Measurements from ENCODE around the gene SYMPK. TPM values are rescaled to one million over a fixed set of nuclear protein-coding genes. Genes with fewer than 3 reads are reported as not detected.
"Not testable (repeated sequence)": the region's sequence is repeated elsewhere in the genome, so short reads cannot be mapped to it uniquely, and the experiment has no call there.

Gene SYMPK
- total RNA-seq, 3 donors from 2014 or later = 94.1 to 108 (median 106) TPM

DNA sequence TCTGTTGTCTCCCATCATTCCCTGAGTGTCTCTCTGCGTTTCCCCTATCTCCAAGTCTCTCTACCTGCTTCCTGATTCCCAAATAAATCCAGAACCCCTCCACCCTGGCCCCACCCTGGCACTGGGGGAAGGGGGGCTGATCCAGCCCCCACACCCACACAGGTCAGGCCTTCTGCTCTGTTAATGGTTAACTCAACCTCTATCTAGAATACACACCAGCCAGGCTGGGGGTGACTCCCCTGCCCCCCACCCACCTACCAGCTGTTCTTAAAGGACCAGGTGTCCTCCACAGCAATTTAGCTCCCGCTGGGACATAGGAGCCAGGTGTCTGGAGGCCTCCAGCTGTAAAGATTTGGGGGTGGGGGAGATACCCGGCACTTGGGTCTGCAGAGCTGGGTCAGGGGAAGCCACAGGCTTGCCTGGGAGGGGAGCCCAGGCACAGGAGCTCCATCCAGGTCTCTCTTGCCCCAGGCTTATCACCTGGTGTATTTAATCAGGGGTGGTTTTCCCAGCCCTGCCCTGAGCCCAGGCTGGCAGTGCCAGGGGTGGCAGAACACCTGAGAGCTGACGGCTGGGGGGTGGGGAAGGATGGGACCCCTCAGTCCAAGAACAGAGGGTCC is 19.1 kb upstream of the SYMPK start:
- DNase-seq = no peak
- H3K36me3 Mint-ChIP-seq (ENCODE audit: insufficient read depth) = peaks cover 2% of the 10 kb centered on the region
- H3K4me1 Mint-ChIP-seq (ENCODE audit: low read depth) = peaks cover 34% of the 10 kb centered on the region
- H3K27me3 Mint-ChIP-seq (ENCODE audit: low read depth) = peaks cover 16% of the 10 kb centered on the region
- no peak for ATAC-seq
- no peaks in the 10 kb centered on the region for H3K9me3 Mint-ChIP-seq
- no peak overlapping the region for H3K4me3 Mint-ChIP-seq

GRCh38 chr19:45881082-45881908 is 18.3 kb upstream of the SYMPK start:
- Mint-ChIP-seq H3K27me3 (ENCODE audit: low read depth) (peaks cover 18% of the 10 kb centered on the region), H3K9me3 (no peaks in the 10 kb centered on the region), H3K4me3 (no peak overlapping the region), H3K4me1 (ENCODE audit: low read depth) (peaks cover 33% of the 10 kb centered on the region), H3K36me3 (ENCODE audit: insufficient read depth) (peaks cover 2% of the 10 kb centered on the region)
- ATAC-seq (no peak), DNase-seq (no peak)

DNA sequence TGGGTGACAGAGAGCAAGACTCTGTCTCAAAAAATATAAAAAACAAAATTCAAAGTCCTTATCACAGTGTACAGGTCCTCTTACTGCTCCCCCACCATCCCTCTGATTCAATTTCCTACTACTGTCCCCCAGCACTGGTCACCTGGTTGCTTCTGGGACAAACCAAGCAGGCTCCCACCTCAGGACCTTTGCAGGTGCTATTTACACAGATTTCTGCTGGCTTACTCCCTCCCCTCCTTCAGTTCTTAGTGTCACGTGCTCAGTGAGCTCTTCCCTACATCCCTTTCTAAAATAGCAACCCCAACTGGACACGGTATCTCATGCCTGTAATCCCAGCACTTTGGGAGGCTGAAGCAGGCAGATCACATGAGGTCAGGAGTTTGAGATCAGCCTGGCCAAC is 17.0 kb upstream of the SYMPK start:
- peaks cover 2% of the 10 kb centered on the region for H3K36me3 Mint-ChIP-seq (ENCODE audit: insufficient read depth)

DNA sequence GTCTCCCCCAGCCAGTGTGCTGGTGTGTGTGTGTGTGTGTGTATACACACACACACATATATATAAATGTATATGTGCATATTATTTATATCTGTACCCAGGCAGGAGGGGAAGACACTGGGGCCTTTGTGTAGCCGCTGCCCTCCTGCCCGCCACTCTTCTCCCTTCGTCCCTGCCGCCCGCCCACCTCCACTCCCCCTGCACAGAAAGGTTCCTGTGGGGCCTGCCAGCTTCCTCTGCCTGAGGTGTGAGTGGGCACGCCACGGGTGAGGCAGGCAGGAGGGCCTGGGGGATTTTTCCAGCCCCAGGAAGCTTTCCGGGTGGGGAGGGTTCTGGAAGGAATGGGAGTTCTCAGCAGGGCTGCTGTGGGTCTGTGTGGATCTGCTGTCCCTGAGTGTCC is 16.1 kb upstream of the SYMPK start:
- Mint-ChIP-seq H3K27me3 (ENCODE audit: low read depth) (peaks cover 25% of the 10 kb centered on the region), H3K9me3 (no peaks in the 10 kb centered on the region), H3K36me3 (ENCODE audit: insufficient read depth) (peaks cover 2% of the 10 kb centered on the region), H3K4me3 (no peak overlapping the region), H3K4me1 (ENCODE audit: low read depth) (peaks cover 30% of the 10 kb centered on the region)
- ATAC-seq (no peak), DNase-seq (no peak)

More for the DNA sequence above, 17.0 kb upstream of the SYMPK start:
- ATAC-seq (no peak), DNase-seq (no peak)
- Mint-ChIP-seq H3K9me3 (no peaks in the 10 kb centered on the region), H3K27me3 (ENCODE audit: low read depth) (peaks cover 23% of the 10 kb centered on the region), H3K4me1 (ENCODE audit: low read depth) (peaks cover 33% of the 10 kb centered on the region), H3K4me3 (peak overlapping the region; percentile 24)

GRCh38 chr19:45878043-45878794 is 15.3 kb upstream of the SYMPK start:
- Mint-ChIP-seq H3K27me3 (ENCODE audit: low read depth) (peaks cover 25% of the 10 kb centered on the region), H3K4me3 (no peak overlapping the region), H3K36me3 (ENCODE audit: insufficient read depth) (peaks cover under 1% of the 10 kb centered on the region), H3K9me3 (no peaks in the 10 kb centered on the region), H3K4me1 (ENCODE audit: low read depth) (peaks cover 23% of the 10 kb centered on the region)
- DNase-seq = no peak
- ATAC-seq = peak; percentile 74 to 76

DNA sequence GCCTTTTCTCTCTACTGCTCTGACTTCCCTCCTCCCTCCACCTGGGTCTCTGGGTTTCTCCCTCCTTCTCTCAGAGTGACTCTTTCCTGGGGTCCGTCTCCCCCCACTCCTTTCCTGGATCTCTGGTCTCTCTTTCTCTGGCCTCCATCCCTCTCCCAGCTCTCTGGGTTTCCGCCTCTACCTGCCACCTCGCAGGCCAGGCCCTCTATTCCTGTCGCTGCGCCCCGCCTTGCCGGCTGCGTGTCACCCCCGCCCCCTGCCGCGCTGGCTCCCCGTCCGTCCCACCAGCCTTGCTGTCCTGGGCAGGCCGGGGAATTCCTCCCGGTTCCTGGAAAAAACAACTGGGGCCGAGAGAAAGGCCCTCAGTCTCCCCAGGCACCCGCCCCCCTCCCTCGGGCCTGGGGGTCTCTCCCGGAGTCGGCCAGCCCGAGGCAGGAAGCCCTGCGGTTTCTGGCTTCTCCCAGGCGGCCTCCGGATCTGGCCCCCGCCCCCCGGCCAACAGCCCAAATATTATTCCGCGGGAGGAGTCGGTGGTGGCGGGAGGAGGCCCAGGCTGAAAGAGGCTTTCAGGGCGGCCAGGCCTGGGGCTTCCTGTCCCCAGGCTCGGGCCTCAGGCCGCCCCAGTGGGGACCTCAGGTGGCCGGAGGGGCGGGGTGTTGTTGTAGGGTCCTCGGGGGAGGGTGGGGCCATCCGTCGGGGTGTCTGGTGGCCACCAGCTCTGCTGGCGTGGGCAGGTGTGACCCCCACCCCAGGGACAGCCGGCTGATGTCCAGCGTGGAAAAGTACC is 13.7 kb upstream of the SYMPK start:
- DNase-seq (no peak), ATAC-seq (peak; percentile 26 to 35)
- peak overlapping the region; percentile 71 for H3K4me3 Mint-ChIP-seq
- H3K9me3 Mint-ChIP-seq = no peaks in the 10 kb centered on the region
- H3K36me3 Mint-ChIP-seq (ENCODE audit: insufficient read depth) = no peaks in the 10 kb centered on the region
- peaks cover 15% of the 10 kb centered on the region for H3K4me1 Mint-ChIP-seq (ENCODE audit: low read depth)
- H3K27me3 Mint-ChIP-seq (ENCODE audit: low read depth) = peaks cover 25% of the 10 kb centered on the region

DNA sequence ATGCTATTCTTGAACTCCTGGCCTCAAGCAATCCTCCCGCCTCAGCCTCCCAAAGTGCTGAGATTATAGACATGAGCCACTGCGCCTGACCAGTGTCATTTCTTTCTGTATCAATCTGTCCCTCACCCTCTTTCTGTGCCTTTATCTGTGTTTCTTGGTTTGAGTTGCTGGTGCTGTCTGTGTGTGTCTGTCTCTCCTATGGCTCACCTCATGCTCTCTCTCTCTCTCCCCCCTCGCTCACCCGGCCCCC is 13.1 kb upstream of the SYMPK start:
- DNase-seq (no peak), ATAC-seq (peak; percentile 70 to 79)
- Mint-ChIP-seq H3K36me3 (ENCODE audit: insufficient read depth) (no peaks in the 10 kb centered on the region), H3K4me1 (ENCODE audit: low read depth) (peaks cover 13% of the 10 kb centered on the region), H3K9me3 (no peaks in the 10 kb centered on the region), H3K27me3 (ENCODE audit: low read depth) (peaks cover 25% of the 10 kb centered on the region), H3K4me3 (peak overlapping the region; percentile 71)

DNA sequence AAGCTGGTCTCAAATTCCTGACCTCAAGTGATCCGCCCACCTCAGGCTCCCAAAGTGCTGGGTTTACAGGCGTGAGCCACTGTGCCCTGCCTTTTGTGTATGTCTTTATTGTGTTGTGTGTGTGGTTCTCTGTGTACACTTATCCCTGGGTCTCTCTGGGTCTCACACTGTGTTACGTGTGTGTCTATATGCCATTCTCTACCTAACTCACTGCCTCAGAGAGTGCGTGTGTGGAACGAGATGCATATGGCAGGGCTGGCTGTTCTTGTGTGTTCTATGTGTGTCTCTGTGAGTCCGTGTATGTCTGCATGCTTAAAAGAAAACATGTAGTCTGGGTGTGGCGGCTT is 11.6 kb upstream of the SYMPK start:
- peaks cover 22% of the 10 kb centered on the region for H3K27me3 Mint-ChIP-seq (ENCODE audit: low read depth)
- no peak overlapping the region for H3K4me3 Mint-ChIP-seq
- ATAC-seq (no peak), DNase-seq (no peak)
- H3K4me1 Mint-ChIP-seq (ENCODE audit: low read depth) = peaks cover 13% of the 10 kb centered on the region
- no peaks in the 10 kb centered on the region for H3K9me3 Mint-ChIP-seq
- H3K36me3 Mint-ChIP-seq (ENCODE audit: insufficient read depth) = no peaks in the 10 kb centered on the region

DNA sequence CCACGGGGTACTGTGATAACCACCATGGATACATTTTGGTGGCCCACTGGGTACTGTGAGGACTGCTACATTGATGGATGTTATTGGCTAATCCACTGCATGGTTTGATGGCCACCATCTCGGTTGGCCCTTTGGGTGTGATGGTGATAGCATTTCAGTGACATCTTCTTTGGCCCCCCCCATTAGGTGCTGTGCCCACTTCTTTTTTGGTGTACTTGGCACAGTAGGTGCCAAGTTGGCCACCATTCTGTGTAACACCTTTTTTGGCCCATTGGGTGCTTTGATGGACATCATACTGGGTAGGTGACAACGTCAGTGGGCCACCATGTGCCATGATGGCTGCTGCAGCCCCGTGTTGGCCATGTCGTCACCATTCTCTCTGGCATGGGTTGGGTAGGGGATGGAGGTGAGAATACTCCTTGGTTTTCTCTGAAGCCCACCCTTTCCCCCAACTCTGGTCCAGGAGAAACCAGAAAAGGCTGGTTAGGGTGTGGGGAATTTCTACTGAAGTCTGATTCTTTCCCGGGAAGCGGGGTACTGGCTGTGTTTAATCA is 10.3 kb upstream of the SYMPK start:
- no peak for DNase-seq
- Mint-ChIP-seq H3K36me3 (ENCODE audit: insufficient read depth) (no peaks in the 10 kb centered on the region), H3K4me1 (ENCODE audit: low read depth) (peaks cover 13% of the 10 kb centered on the region), H3K27me3 (ENCODE audit: low read depth) (peaks cover 17% of the 10 kb centered on the region), H3K4me3 (no peak overlapping the region), H3K9me3 (no peaks in the 10 kb centered on the region)
- no peak for ATAC-seq

DNA sequence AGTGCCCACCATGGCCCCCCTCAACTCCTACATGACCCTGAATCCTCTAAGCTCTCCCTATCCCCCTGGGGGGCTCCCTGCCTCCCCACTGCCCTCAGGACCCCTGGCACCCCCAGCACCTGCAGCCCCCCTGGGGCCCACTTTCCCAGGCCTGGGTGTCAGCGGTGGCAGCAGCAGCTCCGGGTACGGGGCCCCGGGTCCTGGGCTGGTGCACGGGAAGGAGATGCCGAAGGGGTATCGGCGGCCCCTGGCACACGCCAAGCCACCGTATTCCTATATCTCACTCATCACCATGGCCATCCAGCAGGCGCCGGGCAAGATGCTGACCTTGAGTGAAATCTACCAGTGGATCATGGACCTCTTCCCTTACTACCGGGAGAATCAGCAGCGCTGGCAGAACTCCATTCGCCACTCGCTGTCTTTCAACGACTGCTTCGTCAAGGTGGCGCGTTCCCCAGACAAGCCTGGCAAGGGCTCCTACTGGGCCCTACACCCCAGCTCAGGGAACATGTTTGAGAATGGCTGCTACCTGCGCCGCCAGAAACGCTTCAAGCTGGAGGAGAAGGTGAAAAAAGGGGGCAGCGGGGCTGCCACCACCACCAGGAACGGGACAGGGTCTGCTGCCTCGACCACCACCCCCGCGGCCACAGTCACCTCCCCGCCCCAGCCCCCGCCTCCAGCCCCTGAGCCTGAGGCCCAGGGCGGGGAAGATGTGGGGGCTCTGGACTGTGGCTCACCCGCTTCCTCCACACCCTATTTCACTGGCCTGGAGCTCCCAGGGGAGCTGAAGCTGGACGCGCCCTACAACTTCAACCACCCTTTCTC is 9.4 kb upstream of the SYMPK start:
- Mint-ChIP-seq H3K9me3 (no peaks in the 10 kb centered on the region), H3K4me1 (ENCODE audit: low read depth) (peaks cover 8% of the 10 kb centered on the region), H3K4me3 (no peak overlapping the region), H3K36me3 (ENCODE audit: insufficient read depth) (no peaks in the 10 kb centered on the region), H3K27me3 (ENCODE audit: low read depth) (peaks cover 12% of the 10 kb centered on the region)
- ATAC-seq (no peak), DNase-seq (no peak)

DNA sequence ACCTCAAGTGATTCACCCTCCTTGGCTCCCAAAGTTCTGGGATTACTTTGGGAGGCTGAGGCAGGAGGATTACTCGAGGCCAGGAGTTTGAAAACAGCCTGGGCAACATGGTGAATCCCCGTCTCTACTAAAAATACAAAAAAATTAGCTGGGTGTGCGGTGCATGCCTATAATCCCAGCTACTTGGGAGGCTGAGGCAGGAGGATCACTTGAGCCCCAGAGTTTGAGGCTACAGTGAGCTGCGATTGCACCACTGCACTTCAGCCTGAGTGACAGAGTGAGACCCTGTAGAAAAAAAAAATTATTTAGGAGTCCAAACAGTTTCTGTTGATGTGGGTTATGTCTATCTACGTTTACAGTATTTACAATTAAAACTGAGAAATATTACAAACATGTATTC is 7.9 kb upstream of the SYMPK start:
- no peaks in the 10 kb centered on the region for H3K36me3 Mint-ChIP-seq (ENCODE audit: insufficient read depth)
- H3K4me1 Mint-ChIP-seq (ENCODE audit: low read depth) = no peaks in the 10 kb centered on the region
- H3K4me3 Mint-ChIP-seq = no peak overlapping the region
- no peak for ATAC-seq
- no peak for DNase-seq
- H3K9me3 Mint-ChIP-seq = no peaks in the 10 kb centered on the region
- peaks cover 4% of the 10 kb centered on the region for H3K27me3 Mint-ChIP-seq (ENCODE audit: low read depth)

DNA sequence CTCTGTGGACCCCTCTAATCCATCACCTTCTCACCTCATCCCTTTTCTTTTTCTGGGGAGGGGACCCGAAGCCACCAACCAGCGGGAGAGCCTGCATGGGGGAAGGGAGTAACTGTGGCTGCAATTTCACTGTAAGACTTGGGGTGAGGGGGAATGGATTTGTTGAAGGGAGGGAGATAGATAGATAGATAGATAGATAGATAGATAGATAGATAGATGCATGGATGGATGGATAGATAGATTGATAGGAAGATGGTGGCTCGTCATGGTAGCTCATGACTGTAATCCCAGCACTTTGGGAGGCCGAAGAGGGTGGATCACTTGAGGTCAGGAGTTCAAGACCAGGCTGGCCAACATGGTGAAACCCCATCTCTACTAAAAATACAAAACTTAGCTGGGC is 4.3 kb upstream of the SYMPK start:
- H3K9me3 Mint-ChIP-seq; DNase-seq; ATAC-seq; H3K36me3 Mint-ChIP-seq (ENCODE audit: insufficient read depth); H3K4me3 Mint-ChIP-seq: not testable (repeated sequence)
- peaks cover 17% of the 10 kb centered on the region for H3K27me3 Mint-ChIP-seq (ENCODE audit: low read depth)
- H3K4me1 Mint-ChIP-seq (ENCODE audit: low read depth) = peaks cover 15% of the 10 kb centered on the region

GRCh38 chr19:45866400-45867176 is 3.6 kb upstream of the SYMPK start:
- Mint-ChIP-seq H3K27me3 (ENCODE audit: low read depth) (peaks cover 17% of the 10 kb centered on the region), H3K4me1 (ENCODE audit: low read depth) (peaks cover 21% of the 10 kb centered on the region), H3K9me3 (no peaks in the 10 kb centered on the region), H3K36me3 (ENCODE audit: insufficient read depth) (no peaks in the 10 kb centered on the region), H3K4me3 (no peak overlapping the region)
- ATAC-seq = no peak
- no peak for DNase-seq
